Measurements from ENCODE around the gene PNMA6E.

DNA sequence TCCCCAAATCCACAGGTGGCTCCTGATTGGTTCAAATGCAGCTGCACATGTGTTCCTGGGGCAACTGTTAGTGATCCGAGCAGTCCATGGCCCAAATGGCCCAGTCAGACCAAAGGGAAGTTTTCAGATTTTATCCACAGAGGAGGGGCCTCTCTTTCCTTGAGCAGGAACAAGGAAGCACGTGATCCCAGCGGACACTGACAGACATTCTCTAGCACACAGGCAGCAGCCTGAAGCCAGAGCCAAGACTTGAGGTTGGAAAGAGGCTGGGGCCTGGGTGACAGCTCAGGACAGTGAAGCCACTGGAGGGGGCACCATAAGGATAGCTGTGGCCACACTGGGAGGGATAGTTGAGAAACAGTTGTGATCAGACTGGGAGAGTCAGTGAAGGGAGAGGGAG, 6.6 kb upstream of the PNMA6E start:
- no peak for TF ChIP-seq YY1 (IDR thresholded peaks at IDR 0.05; ENCODE audit: insufficient read depth, insufficient read length)
- no peak for TF ChIP-seq SUZ12 (IDR thresholded peaks at IDR 0.05; ENCODE audit: extremely low read depth, insufficient read depth, insufficient read length)
- TF ChIP-seq ZNF274 (IDR thresholded peaks at IDR 0.05; ENCODE audit: low read depth, low read length) = no peak
